Caco-2 (cell line): ENCODE results near the gene LARP4. TPM values are rescaled to one million over a fixed set of nuclear protein-coding genes. Genes with fewer than 3 reads are reported as not detected.
A peak's percentile ranks its signal among the peaks of the same experiment; 100 is the strongest.

Source experiments
- BruUV-seq: library from RNA; stranded (reverse); fragments of 400-500 nt; replicated peaks from 2 replicates; lab custom pipeline; 2021; lab: Mats Ljungman, UMichigan
- CTCF ChIA-PET: fragments of 300-600 bp; sonication (Branson Sonifier 250); formaldehyde crosslinking; loops from one replicate; lab custom pipeline; 2022; ENCODE audit warnings: antibody characterized with exemption; lab: Charles Lee
- POLR2A ChIA-PET: fragments of 300-600 bp; sonication (Branson Sonifier 250); formaldehyde crosslinking; loops from one replicate; lab custom pipeline; 2022; ENCODE audit warnings: antibody characterized with exemption; lab: Charles Lee
- DNase-seq, 2 experiments: peaks; one replicate each; pipeline versions ENCODE4 v3.0.0 to v3.0.0-alpha.2; 2020 to 2022
- H3K27me3 ChIP-seq: replicated peaks from 2 replicates; pipeline ENCODE4 v1.6.0; 2011; ENCODE audit warnings: low read length; ENCODE audit not compliant: control insufficient read depth, insufficient read depth
- H3K36me3 ChIP-seq: 2 replicates; pipeline ENCODE4 v1.5.1; 2011; ENCODE audit warnings: low read length; ENCODE audit not compliant: control insufficient read depth, insufficient read depth
- H3K4me1 ChIP-seq: fragments of 250-450 bp; sonication (Bioruptor Pico); 2 replicates; pipeline ENCODE4 v1.5.1; 2020; ENCODE audit warnings: mild to moderate bottlenecking
- H3K4me3 ChIP-seq: 2 replicates; pipeline ENCODE4 v1.5.1; 2011; ENCODE audit warnings: low read depth, mild to moderate bottlenecking, control low read depth, low read length
- H3K9me3 ChIP-seq: fragments of 250-450 bp; sonication (Bioruptor Pico); 2 replicates; pipeline ENCODE4 v1.5.1; 2020; ENCODE audit warnings: mild to moderate bottlenecking, moderate library complexity
- H3K27ac Mint-ChIP-seq: one replicate; pipeline ENCODE4 v1.8.0; 2022; ENCODE audit warnings: mixed read lengths; ENCODE audit not compliant: unreplicated experiment
- H3K27me3 Mint-ChIP-seq: one replicate; pipeline ENCODE4 v1.8.0; 2022; ENCODE audit warnings: mixed read lengths; ENCODE audit not compliant: insufficient read depth, unreplicated experiment
- H3K36me3 Mint-ChIP-seq: one replicate; pipeline ENCODE4 v1.8.0; 2022; ENCODE audit warnings: mild to moderate bottlenecking, mixed read lengths; ENCODE audit not compliant: insufficient read depth, unreplicated experiment
- H3K4me1 Mint-ChIP-seq: one replicate; pipeline ENCODE4 v1.8.0; 2022; ENCODE audit warnings: low read depth, mixed read lengths; ENCODE audit not compliant: unreplicated experiment
- H3K4me3 Mint-ChIP-seq: one replicate; pipeline ENCODE4 v1.8.0; 2022; ENCODE audit warnings: mild to moderate bottlenecking, moderate library complexity, mixed read lengths; ENCODE audit not compliant: unreplicated experiment
- H3K9me3 Mint-ChIP-seq: one replicate; pipeline ENCODE4 v1.8.0; 2022; ENCODE audit warnings: mixed read lengths; ENCODE audit not compliant: unreplicated experiment
- CTCF ChIP-seq, 2 experiments: fragments of 200-600 bp in 1 of 2; IDR thresholded peaks; 1 replicate in 1 of 2; 2 replicates in 1 of 2; pipeline versions ENCODE4 v1.5.1 to v1.8.0; 2011 to 2022; ENCODE audit warnings: antibody characterized with exemption in 1 of 2, control low read depth in 1 of 2, inconsistent platforms in 1 of 2, low read depth in 1 of 2, low read length in 1 of 2, mild to moderate bottlenecking in 1 of 2, moderate library complexity in 1 of 2; ENCODE audit not compliant: insufficient read depth in 1 of 2, severe bottlenecking in 1 of 2, unreplicated experiment in 1 of 2
- intact Hi-C: fragments of 100-400 bp; cut with micrococcal nuclease; formaldehyde crosslinking; loops from one replicate; pipeline ENCODE4 v1.10.0; 2022; ENCODE audit not compliant: unreplicated experiment
- total RNA-seq: library from RNA; stranded (reverse); gene quantifications from 2 replicates; pipeline ENCODE4 v1.2.3, GENCODE V29; 2022

LARP4 gene
- total RNA-seq, 1 experiment from 2014 or later: 115 TPM

- intact Hi-C loops: loop anchor here (5.0 kb wide), 1 partner anchor 40 kb away; no protein-coding TSS in a partner anchor
- Histone ChIP-seq H3K9me3 (no peaks in the 10 kb centered on the region), H3K27me3 (no peaks in the 10 kb centered on the region), H3K36me3 (no peaks in the 10 kb centered on the region), H3K4me1 (peaks cover 37% of the 10 kb centered on the region), H3K4me3 (peak overlapping the region; percentile 11)
- peak overlapping the region; percentile 89 for H3K4me3 Mint-ChIP-seq
- ChIA-PET CTCF (interaction anchor here (0.5 to 2.0 kb wide), 2 partner anchors 9 to 131 kb away, joined by 5 to 7 read pairs; no protein-coding TSS in a partner anchor), POLR2A (no interaction called here)
- no TSS peak for BruUV-seq
- no peak for DNase-seq
- TF ChIP-seq CTCF (IDR thresholded peaks at IDR 0.05; ENCODE audit: insufficient read depth in 1 of 2, low read depth in 1 of 2, low read length in 1 of 2, severe bottlenecking in 1 of 2, unreplicated experiment in 1 of 2): no peak
- H3K36me3 Mint-ChIP-seq: no peaks in the 10 kb centered on the region
- peaks cover 19% of the 10 kb centered on the region for H3K4me1 Mint-ChIP-seq
- peak overlapping the region; percentile 42 for H3K27ac Mint-ChIP-seq
- no peaks in the 10 kb centered on the region for H3K27me3 Mint-ChIP-seq
- H3K9me3 Mint-ChIP-seq: no peaks in the 10 kb centered on the region
These were observed 106.2 kb downstream of the LARP4 start for GRCh38 chr12:50506753-50507473.

GRCh38 chr12:50507474-50507838 is 106.8 kb downstream of the LARP4 start:
- H3K9me3 Mint-ChIP-seq: no peaks in the 10 kb centered on the region
- Histone ChIP-seq H3K27me3 (no peaks in the 10 kb centered on the region), H3K4me1 (peaks cover 37% of the 10 kb centered on the region), H3K9me3 (no peaks in the 10 kb centered on the region), H3K4me3 (no peak overlapping the region), H3K36me3 (no peaks in the 10 kb centered on the region)
- peaks cover 19% of the 10 kb centered on the region for H3K4me1 Mint-ChIP-seq
- H3K27me3 Mint-ChIP-seq: no peaks in the 10 kb centered on the region
- CTCF ChIA-PET: interaction anchor here (0.5 to 2.0 kb wide), 2 partner anchors 9 to 130 kb away, joined by 5 to 7 read pairs; no protein-coding TSS in a partner anchor
- no peak for DNase-seq
- peak overlapping the region; percentile 89 for H3K4me3 Mint-ChIP-seq
- no TSS peak for BruUV-seq
- no peak for TF ChIP-seq CTCF (IDR thresholded peaks at IDR 0.05; ENCODE audit: insufficient read depth in 1 of 2, low read depth in 1 of 2, low read length in 1 of 2, severe bottlenecking in 1 of 2, unreplicated experiment in 1 of 2)
- no peak overlapping the region for H3K27ac Mint-ChIP-seq
- intact Hi-C loops: loop anchor here (5.0 kb wide), 1 partner anchor 40 kb away; no protein-coding TSS in a partner anchor
- no peaks in the 10 kb centered on the region for H3K36me3 Mint-ChIP-seq
- POLR2A ChIA-PET: interaction anchor here (0.5 kb wide), 1 partner anchor 14 kb away, joined by 4 read pairs; no protein-coding TSS in a partner anchor

- Histone ChIP-seq H3K36me3 (no peaks in the 10 kb centered on the region), H3K4me3 (no peak overlapping the region), H3K4me1 (peaks cover 37% of the 10 kb centered on the region), H3K27me3 (no peaks in the 10 kb centered on the region), H3K9me3 (no peaks in the 10 kb centered on the region)
- TF ChIP-seq CTCF (IDR thresholded peaks at IDR 0.05; ENCODE audit: insufficient read depth in 1 of 2, low read depth in 1 of 2, low read length in 1 of 2, severe bottlenecking in 1 of 2, unreplicated experiment in 1 of 2): no peak
- no peaks in the 10 kb centered on the region for H3K36me3 Mint-ChIP-seq
- ChIA-PET CTCF (interaction anchor here (0.5 to 2.0 kb wide), 4 partner anchors 8 to 147 kb away, joined by 4 to 7 read pairs (median 4); no protein-coding TSS in a partner anchor), POLR2A (interaction anchor here (0.5 kb wide), 1 partner anchor 14 kb away, joined by 4 read pairs; no protein-coding TSS in a partner anchor)
- peak overlapping the region; percentile 16 for H3K4me3 Mint-ChIP-seq
- no peak for DNase-seq
- BruUV-seq: no TSS peak
- H3K4me1 Mint-ChIP-seq: peaks cover 19% of the 10 kb centered on the region
- intact Hi-C loops: loop anchor here (5.0 kb wide), 1 partner anchor 39 kb away; no protein-coding TSS in a partner anchor
- H3K9me3 Mint-ChIP-seq: no peaks in the 10 kb centered on the region
- H3K27ac Mint-ChIP-seq: no peak overlapping the region
- no peaks in the 10 kb centered on the region for H3K27me3 Mint-ChIP-seq
These were observed 107.2 kb downstream of the LARP4 start for GRCh38 chr12:50507930-50508329.
